OCI-LY1 (cell line): ENCODE data around the gene WFDC1.

Experiments
- H2AFZ ChIP-seq: fragments of 200-600 bp; sonication (generic), shearing (Covaris generic); 2 replicates; pipeline ENCODE4 v1.6.0; 2014; ENCODE audit warnings: antibody characterized with exemption, mild to moderate bottlenecking, low read length
- H3F3A ChIP-seq: fragments of 200-600 bp; sonication (generic), shearing (Covaris generic); 2 replicates; pipeline ENCODE4 v1.6.0; 2014; ENCODE audit warnings: mild to moderate bottlenecking, antibody characterized with exemption, low read length, moderate library complexity; ENCODE audit not compliant: insufficient read depth
- H3K27ac ChIP-seq: fragments of 200-600 bp; sonication (generic); 2 replicates; pipeline ENCODE4 v1.5.1; 2014; ENCODE audit warnings: low read length, mixed run types, mild to moderate bottlenecking, low read depth; ENCODE audit not compliant: poor library complexity, severe bottlenecking
- H3K27me3 ChIP-seq: fragments of 200-600 bp; sonication (generic); 2 replicates; pipeline ENCODE4 v1.6.0; 2014; ENCODE audit warnings: antibody characterized with exemption, mild to moderate bottlenecking, low read length, moderate library complexity; ENCODE audit not compliant: insufficient read depth
- H3K36me3 ChIP-seq: fragments of 200-600 bp; sonication (generic); 2 replicates; pipeline ENCODE4 v1.6.1; 2014; ENCODE audit warnings: mild to moderate bottlenecking, antibody characterized with exemption, low read length, moderate library complexity, mixed read lengths; ENCODE audit not compliant: insufficient read depth
- H3K4me1 ChIP-seq: fragments of 200-600 bp; sonication (generic); 2 replicates; pipeline ENCODE4 v1.5.1; 2014; ENCODE audit warnings: mild to moderate bottlenecking, low read length, moderate library complexity; ENCODE audit not compliant: insufficient read depth, severe bottlenecking
- H3K4me2 ChIP-seq: fragments of 200-600 bp; sonication (generic), shearing (Covaris generic); 2 replicates; pipeline ENCODE4 v1.6.1; 2014; ENCODE audit warnings: low read length
- H3K4me3 ChIP-seq: fragments of 200-600 bp; sonication (generic); 2 replicates; pipeline ENCODE4 v1.5.1; 2014; ENCODE audit warnings: low read length, low read depth, mild to moderate bottlenecking, mixed read lengths; ENCODE audit not compliant: poor library complexity, severe bottlenecking
- H3K79me2 ChIP-seq: fragments of 200-600 bp; shearing (Covaris generic); 2 replicates; pipeline ENCODE4 v1.6.1; 2016; ENCODE audit warnings: mixed run types, low read length, mixed read lengths; ENCODE audit not compliant: insufficient read depth
- H3K9ac ChIP-seq: fragments of 200-600 bp; sonication (generic), shearing (Covaris generic); 2 replicates; pipeline ENCODE4 v1.6.1; 2014; ENCODE audit warnings: mild to moderate bottlenecking, low read length, mixed read lengths
- H3K9me2 ChIP-seq: fragments of 200-600 bp; sonication (generic), shearing (Covaris generic); 2 replicates; pipeline ENCODE4 v1.6.1; 2014; ENCODE audit warnings: low read depth, mild to moderate bottlenecking, low read length, mixed read lengths
- H3K9me3 ChIP-seq: fragments of 200-600 bp; shearing (Covaris generic); 2 replicates; pipeline ENCODE4 v1.6.1; 2014; ENCODE audit warnings: low read length, mixed read lengths
- H4K20me1 ChIP-seq: fragments of 200-600 bp; sonication (generic), shearing (Covaris generic); 2 replicates; pipeline ENCODE4 v1.6.0; 2016; ENCODE audit warnings: mild to moderate bottlenecking, low read length; ENCODE audit not compliant: insufficient read depth
- CTCF ChIP-seq: fragments of 200-600 bp; sonication (generic), shearing (Covaris generic); IDR thresholded peaks from 2 replicates; pipeline ENCODE4 v1.5.1; 2017; ENCODE audit warnings: mild to moderate bottlenecking, antibody characterized with exemption, low read length, moderate library complexity, mixed read lengths
- EZH2 ChIP-seq: fragments of 200-600 bp; sonication (generic), shearing (Covaris generic); IDR thresholded peaks from 2 replicates; pipeline ENCODE4 v1.8.0; 2017; ENCODE audit warnings: borderline replicate concordance, mixed run types, mild to moderate bottlenecking, antibody characterized with exemption, low read length, moderate library complexity, mixed read lengths

The WFDC1 gene

GRCh38 chr16:84247331-84247730 is 47.3 kb upstream of the WFDC1 start:
- H3K9ac ChIP-seq: no peak overlapping the region
- H3K79me2 ChIP-seq: no peaks in the 10 kb centered on the region
- H4K20me1 ChIP-seq: no peaks in the 10 kb centered on the region
- H3K4me2 ChIP-seq: no peak overlapping the region
- no peak overlapping the region for H3K27ac ChIP-seq
- no peaks in the 10 kb centered on the region for H3F3A ChIP-seq
- H3K4me1 ChIP-seq: no peaks in the 10 kb centered on the region
- peaks cover 9% of the 10 kb centered on the region; the same call in 1 of the 2 replicates for H3K27me3 ChIP-seq
- H3K4me3 ChIP-seq: no peak overlapping the region
- H3K9me3 ChIP-seq: no peaks in the 10 kb centered on the region
- H3K36me3 ChIP-seq: no peaks in the 10 kb centered on the region
- no peaks in the 10 kb centered on the region for H3K9me2 ChIP-seq
- TF ChIP-seq EZH2 (no peak), CTCF (no peak)
- H2AFZ ChIP-seq: no peak overlapping the region

GRCh38 chr16:84247844-84248243 is 46.8 kb upstream of the WFDC1 start:
- H3K4me1 ChIP-seq: no peaks in the 10 kb centered on the region

GRCh38 chr16:84252184-84252583 is 42.5 kb upstream of the WFDC1 start:
- Histone ChIP-seq H3K4me2 (no peak overlapping the region), H3K4me1 (no peaks in the 10 kb centered on the region), H3K9me3 (no peaks in the 10 kb centered on the region), H3K27ac (no peak overlapping the region), H3K27me3 (peaks cover 9% of the 10 kb centered on the region; the same call in 1 of the 2 replicates), H3K4me3 (no peak overlapping the region), H2AFZ (no peak overlapping the region), H4K20me1 (no peaks in the 10 kb centered on the region), H3K9ac (no peak overlapping the region), H3K9me2 (no peaks in the 10 kb centered on the region), H3K79me2 (no peaks in the 10 kb centered on the region), H3K36me3 (no peaks in the 10 kb centered on the region), H3F3A (no peaks in the 10 kb centered on the region)
- TF ChIP-seq CTCF: no peak
- TF ChIP-seq EZH2: no peak

More at GRCh38 chr16:84247844-84248243, 46.8 kb upstream of the WFDC1 start:
- H3K9ac ChIP-seq: no peak overlapping the region
- no peak overlapping the region for H3K4me2 ChIP-seq
- H3K27me3 ChIP-seq: peaks cover 9% of the 10 kb centered on the region; the same call in 1 of the 2 replicates
- no peak for TF ChIP-seq EZH2
- no peak for TF ChIP-seq CTCF
- H4K20me1 ChIP-seq: no peaks in the 10 kb centered on the region
- no peaks in the 10 kb centered on the region for H3K9me2 ChIP-seq
- no peak overlapping the region for H2AFZ ChIP-seq
- H3K36me3 ChIP-seq: no peaks in the 10 kb centered on the region
- no peak overlapping the region for H3K27ac ChIP-seq
- H3F3A ChIP-seq: no peaks in the 10 kb centered on the region
- no peak overlapping the region for H3K4me3 ChIP-seq
- no peaks in the 10 kb centered on the region for H3K9me3 ChIP-seq
- H3K79me2 ChIP-seq: no peaks in the 10 kb centered on the region
